DMS 273 (cell line): ENCODE measurements around the gene SULT6B1.
A peak's percentile ranks its signal among the peaks of the same experiment; 100 is the strongest.
"Not testable (repeated sequence)": the region's sequence is repeated elsewhere in the genome, so short reads cannot be mapped to it uniquely, and the experiment has no call there.

Experiments
- DNase-seq: peaks from one replicate; lab custom pipeline; 2025; ENCODE audit not compliant: unreplicated experiment; lab: John Stamatoyannopoulos, UW

Gene SULT6B1

GRCh38 chr2:37188570-37188969, at the start of gene SULT6B1:
Gene SULT6B1 (minus strand): TSS chr2:37188670. CDS start chr2:37188640, 30 bp downstream.
- DNase-seq = no peak

DNA sequence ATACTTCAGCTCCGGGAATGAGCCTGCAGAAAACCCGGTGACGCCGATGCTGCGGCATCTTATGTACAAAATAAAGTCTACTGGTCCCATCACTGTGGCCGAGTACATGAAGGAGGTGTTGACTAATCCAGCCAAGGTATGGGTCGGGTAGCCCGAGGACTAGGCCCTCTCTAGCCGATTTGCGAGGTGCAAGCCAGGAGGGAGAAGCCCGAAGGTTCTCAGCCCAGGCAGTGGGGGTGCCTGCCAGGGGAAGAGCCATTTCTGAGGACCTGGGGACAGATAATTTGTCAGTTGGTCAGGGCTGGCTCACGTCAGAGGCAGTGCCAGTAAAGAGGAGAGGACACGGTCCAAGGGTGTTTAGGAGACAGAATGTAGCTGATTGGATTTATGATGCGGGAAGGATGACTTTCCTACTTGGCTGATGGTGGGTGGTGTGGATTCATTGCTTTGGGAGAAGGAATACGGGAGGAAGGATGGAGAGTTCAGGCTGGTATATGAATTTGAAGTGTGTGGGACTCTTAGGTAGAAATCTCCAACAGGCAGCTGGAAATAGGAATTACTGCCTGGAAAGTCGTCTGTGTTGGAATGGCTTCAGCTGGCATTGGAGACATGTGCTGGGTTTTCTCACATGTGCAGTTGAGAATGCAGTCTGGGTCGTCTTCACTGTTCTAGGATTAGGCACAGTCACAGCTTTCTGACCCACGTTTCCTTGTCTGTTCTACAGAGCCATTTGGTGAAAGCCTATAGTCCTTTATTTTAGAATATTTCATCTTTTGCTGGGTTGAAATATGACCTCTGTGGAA, 43.9 kb upstream of the SULT6B1 start:
- peak; percentile 55 for DNase-seq

GRCh38 chr2:37231241-37232130, 43.0 kb upstream of the SULT6B1 start, which contains the start of the genes CEBPZ and NDUFAF7:
Gene CEBPZ (minus strand): TSS chr2:37231596. CDS start chr2:37231567, 29 bp downstream.
Gene NDUFAF7 (plus strand): TSS chr2:37231658. CDS start chr2:37231706, 48 bp downstream.
- peak; percentile 97 for DNase-seq

- peak; percentile 40 for DNase-seq
Measured at GRCh38 chr2:37230581-37230980, 42.1 kb upstream of the SULT6B1 start.

GRCh38 chr2:37228788-37229187, 40.3 kb upstream of the SULT6B1 start:
- DNase-seq = no peak

GRCh38 chr2:37226863-37227262, 38.4 kb upstream of the SULT6B1 start:
- no peak for DNase-seq

DNA sequence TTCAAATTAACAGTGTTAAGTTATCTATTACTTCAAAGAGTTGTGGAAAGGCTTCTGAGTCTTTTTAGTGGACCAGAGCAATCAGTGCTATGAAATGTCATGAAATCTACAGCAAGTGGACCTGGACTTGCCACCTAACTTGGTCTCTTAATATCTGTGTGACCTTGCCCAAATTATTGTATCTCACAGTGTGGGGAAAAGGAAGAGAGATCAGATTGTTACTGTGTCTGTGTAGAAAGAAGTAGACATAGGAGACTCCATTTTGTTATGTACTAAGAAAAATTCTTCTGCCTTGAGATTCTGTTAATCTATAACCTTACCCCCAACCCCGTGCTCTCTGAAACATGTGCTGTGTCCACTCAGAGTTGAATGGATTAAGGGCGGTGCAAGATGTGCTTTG, 36.7 kb upstream of the SULT6B1 start:
- DNase-seq = not testable (repeated sequence)

DNA sequence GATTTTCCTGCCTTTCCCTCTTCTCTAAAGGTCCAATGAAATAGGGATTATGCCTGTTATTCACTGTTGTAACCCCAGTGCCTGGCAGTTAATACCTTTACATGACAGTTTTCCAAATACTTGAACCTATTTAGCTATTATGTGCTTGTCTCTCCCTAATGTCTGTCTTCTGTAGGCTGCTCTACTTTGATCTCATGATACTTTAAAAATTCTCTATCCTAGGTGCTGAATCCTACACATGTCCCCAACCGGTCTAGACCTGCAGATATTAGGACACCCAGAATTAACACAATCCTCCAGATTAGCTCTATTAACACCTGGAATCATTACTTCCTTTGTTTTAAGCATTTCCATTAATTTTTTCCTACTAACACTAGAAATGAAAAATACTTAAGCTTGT, 35.6 kb upstream of the SULT6B1 start:
- DNase-seq = no peak

DNA sequence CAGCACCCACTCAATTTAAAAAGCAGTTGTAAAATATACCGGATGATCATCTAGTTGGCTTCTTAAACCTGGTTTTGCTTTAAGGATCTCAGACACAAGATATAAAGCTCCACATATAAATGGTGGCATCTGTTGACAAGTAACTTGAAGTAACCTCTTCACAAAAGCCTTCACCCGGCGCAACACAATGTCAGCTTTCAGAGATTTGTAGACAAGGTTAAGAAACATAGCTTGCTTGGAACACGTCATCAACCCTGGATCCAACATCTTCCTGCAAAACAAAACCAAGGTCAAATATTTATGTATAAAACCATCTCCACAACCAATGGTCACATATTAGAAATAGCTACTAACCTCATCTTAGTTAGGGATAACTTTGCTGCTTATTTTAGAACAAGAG, 34.7 kb upstream of the SULT6B1 start:
- no peak for DNase-seq

GRCh38 chr2:37219046-37219445, 30.6 kb upstream of the SULT6B1 start:
- DNase-seq = no peak

DNA sequence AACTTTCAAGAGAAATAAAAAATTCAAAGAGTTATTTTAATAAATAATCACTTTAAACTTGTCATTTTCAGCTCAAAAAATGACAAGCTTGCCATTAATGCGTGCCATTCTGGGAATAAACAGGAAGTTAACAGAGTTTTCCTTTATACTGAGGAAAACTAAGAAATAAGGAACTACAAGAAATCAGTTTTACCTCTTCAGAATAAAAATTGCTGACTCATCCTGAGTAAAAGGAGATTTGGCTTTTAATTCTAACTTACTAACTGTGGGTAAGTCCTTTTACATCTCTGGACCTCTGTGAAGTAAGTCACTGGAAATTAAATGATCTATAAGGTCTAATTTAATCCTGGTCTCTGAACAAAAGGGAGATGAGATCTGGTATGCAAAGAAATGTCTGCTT, 26.8 kb upstream of the SULT6B1 start:
- DNase-seq = no peak

GRCh38 chr2:37211939-37212338, 23.5 kb upstream of the SULT6B1 start:
- no peak for DNase-seq

DNA sequence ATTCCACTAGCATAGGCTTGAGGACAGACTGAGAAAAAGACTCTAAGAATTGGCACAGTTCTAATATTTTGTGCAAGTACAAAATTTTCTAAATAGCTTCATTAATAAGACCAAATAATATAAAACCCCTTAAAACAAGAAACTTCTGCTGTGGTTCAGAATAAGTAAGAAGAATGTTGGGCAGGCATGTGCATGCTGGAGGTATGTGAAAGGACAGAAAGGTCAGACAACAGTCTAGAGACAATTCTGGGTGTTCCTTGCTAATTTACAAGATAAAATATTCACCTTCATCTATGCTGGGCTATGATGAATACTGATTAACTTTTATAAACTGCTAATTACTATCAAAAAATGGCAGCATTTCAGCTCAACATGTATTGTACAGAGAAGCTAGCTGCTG, 22.7 kb upstream of the SULT6B1 start:
- no peak for DNase-seq

- not testable (repeated sequence) for DNase-seq
Measured at GRCh38 chr2:37206760-37207159, 18.3 kb upstream of the SULT6B1 start.

- no peak for DNase-seq
Measured at GRCh38 chr2:37205689-37206341, 17.3 kb upstream of the SULT6B1 start.

DNA sequence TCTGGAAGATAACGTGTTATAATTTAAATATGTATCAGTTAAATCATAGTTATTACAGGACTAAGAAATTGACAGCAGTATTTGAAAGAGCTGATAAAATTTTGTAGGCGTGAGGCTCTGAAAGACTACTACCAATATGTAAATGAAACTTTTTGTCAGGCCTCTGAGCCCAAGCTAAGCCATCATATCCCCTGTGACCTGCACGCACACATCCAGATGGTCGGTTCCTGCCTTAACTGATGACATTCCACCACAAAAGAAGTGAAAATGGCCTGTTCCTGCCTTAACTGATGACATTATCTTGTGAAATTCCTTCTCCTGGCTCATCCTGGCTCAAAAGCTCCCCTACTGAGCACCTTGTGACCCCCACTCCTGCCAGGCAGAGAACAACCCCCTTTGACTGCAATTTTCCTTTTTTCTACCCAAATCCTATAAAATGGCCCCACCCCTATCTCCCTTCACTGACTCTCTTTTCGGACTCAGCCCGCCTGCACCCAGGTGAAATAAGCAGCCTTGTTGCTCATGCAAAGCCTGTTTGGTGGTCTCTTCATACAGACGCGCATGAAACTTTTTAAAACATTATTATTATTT, 16.7 kb upstream of the SULT6B1 start:
- not testable (repeated sequence) for DNase-seq

DNA sequence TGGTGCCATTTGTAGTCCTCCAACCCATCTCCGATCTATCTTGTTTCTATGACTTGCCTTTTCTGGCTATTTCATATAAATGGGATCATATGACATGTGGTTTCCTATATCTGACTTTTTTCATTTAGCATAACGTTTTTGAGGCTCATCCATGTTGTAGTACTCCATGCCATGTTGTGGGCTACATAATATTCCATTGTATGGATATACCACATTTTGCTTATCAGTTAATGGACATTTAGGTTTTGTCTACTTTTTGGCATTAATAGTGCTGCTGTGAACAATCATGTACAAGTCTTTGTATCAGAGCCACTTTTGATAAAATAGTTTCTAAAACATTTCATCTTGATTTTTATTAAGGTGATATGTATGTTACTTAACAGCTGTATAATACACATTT, 15.2 kb upstream of the SULT6B1 start:
- no peak for DNase-seq

DNA sequence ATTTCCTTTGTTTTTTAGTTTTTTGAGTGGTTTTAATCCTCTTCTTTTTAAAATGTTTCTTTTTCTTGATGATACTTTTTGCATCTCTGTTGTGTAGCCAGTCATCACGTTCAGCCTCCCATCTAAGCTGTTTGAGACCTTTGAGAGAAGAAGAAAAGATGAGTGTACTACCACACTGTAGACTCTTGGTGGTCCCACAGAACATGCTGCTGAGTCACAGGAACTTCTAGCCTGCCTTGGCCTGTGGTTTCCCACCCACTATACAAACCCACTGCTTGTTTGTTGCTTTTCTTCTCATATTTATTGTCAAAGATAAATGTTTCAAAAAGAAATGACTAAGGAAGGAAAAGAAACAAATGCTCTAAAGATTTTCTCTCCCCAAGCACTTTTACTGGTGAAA, 13.3 kb upstream of the SULT6B1 start:
- no peak for DNase-seq

DNA sequence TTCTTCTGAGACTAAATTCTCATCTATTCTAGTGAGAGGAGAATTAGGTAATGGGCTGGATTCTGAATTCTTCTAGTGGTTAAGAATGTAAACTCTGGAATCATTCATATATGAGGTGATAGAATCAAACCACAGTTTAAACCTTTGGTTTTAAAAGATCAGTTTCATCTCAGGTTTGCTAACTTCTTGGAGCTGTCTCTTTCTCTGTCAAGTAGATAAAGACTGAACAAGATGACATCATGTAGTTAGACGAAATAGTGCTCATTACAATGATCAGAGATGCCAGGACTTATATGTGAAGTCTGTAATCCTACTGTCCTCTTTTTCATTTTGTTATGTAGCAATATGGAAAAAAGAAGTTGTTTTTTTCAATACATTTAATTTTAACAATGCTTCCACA, 12.7 kb upstream of the SULT6B1 start:
- no peak for DNase-seq

- DNase-seq = no peak
Measured at GRCh38 chr2:37198681-37199065, 10.2 kb upstream of the SULT6B1 start.
